ENCODE measurements around the gene CD99L2. TPM values are rescaled to one million over a fixed set of nuclear protein-coding genes. Genes with fewer than 3 reads are reported as not detected.

The CD99L2 gene
- total RNA-seq, 2 donors from 2014 or later: 66.0 to 72.0 TPM

Other genes with a start within 250 kb of the CD99L2 start
- 10 to 100 TPM; 10.2 to 21.0 TPM for gene MTMR1, start 205.3 kb downstream of the CD99L2 start, total RNA-seq
- gene HMGB3, start 84.7 kb upstream of the CD99L2 start, total RNA-seq: 1 to 10 TPM; 1.1 to 2.6 TPM